GM12872 (cell line): ENCODE results near the gene RAB34.

Experiments
- CTCF ChIP-seq: IDR thresholded peaks from 3 replicates; pipeline ENCODE4 v1.5.1; 2011; ENCODE audit warnings: low read depth, mild to moderate bottlenecking, low read length, moderate library complexity; ENCODE audit not compliant: insufficient read depth

Gene RAB34

GRCh38 chr17:28744104-28744971, 26.7 kb upstream of the RAB34 start:
- no peak for TF ChIP-seq CTCF

GRCh38 chr17:28743243-28744103, 25.8 kb upstream of the RAB34 start, which contains the start of gene TRAF4:
TSS of gene TRAF4 (plus strand) at chr17:28744011. CDS start at chr17:28744113, 102 bp downstream.
- TF ChIP-seq CTCF, result no peak

DNA sequence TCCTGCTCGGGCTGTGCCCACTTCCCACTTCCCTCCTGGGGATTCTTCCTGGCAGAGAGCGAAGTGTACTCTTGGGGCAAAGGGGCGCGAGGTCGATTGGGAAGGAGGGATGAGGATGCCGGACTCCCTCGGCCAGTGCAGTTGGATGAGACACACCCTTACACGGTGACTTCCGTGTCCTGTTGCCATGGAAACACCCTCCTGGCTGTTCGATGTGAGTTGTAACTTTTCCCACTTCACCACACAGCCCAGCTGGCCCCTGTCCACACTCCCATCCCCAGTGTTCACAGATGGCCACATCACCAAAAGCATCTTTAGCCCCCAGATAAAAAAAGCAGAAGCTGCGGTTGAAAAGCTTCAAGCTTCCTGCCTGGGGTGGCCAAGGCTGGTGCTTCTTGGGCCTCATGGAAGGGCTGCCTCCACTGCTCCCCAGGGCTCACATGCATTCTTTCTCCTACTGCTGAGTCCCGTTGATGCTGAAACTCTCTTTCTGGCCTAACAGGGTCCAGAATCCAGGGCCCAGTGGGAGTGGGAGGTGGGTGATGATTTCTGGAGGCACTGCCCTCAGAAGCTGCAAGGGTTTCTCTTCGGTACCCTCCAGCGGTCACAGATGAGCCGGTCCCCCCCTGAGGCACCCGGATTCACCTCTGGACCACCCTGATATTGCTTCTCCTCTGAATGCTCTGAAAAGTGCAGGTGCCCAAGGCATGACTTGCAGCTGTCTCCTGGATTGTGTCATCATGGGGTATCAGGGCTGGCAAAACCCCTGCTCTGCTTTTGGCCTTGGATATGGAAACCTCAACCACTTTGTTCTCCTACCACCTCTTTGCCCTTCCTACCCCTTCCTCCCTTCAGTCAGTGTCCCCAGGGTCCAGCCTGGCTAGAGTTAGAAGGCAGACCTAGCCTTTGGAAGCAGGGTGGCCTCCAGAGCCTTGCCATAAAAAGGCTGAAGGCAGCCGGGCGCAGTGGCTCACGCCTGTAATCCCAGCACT, 24.0 kb upstream of the RAB34 start:
- no peak for TF ChIP-seq CTCF

- TF ChIP-seq CTCF, result no peak
Measured at GRCh38 chr17:28740406-28741357, 23.0 kb upstream of the RAB34 start.

GRCh38 chr17:28738680-28739384, 21.2 kb upstream of the RAB34 start:
- no peak for TF ChIP-seq CTCF
